ENCODE measurements around the gene FTCD.
"Not testable (repeated sequence)": the region's sequence is repeated elsewhere in the genome, so short reads cannot be mapped to it uniquely, and the experiment has no call there.

The FTCD gene

DNA sequence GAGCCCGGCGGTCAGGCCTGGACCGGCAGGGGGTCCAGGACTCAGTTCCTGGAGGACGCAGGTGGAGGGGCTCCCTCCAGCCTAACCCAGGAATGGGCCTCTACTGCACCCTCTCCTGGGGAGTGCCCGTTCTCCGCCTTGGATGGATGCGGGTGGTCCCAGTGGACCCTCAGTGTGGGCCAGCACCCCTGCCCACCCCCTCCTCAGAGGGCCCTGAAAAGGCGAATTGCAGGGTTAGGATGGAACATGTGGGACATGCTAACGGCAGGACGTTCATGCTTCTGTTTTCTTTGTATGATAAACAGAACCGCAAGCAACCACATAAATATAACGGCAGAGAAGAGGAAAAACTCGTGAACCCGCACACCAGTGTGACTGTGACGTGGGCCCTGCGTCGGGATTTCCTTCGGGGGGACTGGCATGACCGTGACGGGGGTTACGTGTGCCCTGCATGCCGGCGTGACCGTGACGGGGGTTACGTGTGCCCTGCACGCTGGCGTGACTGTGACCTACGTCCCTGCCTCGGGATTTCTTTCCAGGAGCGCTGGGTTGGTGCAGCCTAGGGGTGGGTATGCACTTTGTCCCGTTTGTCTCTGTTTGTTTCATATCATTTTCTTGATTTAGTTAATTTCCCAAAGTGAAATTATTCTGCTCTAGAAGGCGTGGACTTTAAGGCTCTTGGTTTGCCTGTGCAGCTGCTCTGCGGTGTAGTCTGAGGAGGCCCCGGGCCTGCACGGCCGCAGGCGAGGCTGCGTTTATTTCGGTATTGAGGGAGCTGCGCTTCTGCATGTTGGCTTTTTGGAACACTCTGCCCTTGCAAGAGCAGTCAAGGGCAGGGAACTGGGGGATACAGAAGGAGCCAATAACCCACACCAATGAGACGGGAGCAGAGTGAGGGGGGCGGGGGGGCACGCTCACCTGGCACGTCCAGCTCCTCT is 3.1 kb downstream of the FTCD start:
- no peak for DNase-seq (ENCODE audit: low spot score)

DNA sequence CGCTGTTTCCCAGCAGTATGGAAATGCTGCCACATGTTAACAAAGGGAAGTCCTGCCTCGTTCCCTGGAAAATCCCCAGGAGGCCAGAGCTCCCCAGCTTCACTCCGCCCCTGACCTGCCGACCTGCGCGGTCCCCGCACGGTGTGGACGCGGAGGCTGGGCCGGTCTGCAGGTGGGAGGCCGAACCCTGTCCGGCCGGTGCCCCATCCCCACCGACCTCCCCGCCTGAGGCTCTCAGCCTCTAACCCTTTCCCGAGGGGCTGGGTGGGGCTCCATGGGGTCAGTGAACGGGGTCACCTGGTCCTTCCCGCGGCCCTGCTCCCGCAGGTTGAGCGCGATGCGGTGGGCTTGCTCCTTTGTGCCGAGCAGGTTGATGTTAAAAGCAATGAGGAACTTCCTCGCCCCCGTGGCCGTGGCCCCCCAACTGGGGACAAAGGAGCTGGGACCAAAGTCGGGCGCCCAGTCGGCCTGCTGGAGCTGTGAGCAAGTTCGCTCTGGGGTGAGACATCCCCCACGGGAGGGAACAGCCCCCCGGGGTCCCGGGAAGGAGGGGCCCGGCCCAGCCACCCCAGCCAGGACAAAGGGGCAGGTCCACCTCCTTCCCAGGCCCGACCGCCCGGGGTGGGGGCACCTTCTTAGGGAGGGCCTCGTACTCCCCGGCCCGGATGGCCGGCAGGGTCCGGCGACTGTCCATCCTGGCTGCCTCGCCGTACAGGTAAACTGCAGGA is 4.0 kb downstream of the FTCD start:
- DNase-seq (ENCODE audit: low spot score), result no peak

GRCh38 chr21:46150491-46151121 is 4.8 kb downstream of the FTCD start:
- no peak for DNase-seq (ENCODE audit: low spot score)

DNA sequence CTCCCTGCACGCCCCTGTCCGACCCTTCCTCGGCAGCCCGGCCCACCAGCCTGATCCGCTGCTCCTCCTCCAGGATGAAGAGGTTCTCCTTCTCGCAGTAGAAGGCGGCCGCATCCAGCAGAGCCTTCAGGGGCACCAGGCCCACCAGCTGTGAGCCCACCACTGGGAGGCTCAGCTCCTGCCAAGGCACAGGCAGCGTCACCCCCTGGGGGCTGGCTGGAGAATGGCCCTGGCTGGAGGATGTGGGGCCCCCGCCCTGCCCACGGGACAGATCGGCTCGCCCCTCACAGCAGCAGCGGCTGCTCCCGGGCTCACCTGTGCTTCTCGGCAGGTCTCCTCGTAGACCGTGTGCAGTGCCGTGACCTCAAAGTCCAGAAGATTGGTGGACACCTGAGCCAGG is 5.3 kb downstream of the FTCD start:
- no peak for DNase-seq (ENCODE audit: low spot score)

- no peak for DNase-seq (ENCODE audit: low spot score)
Measured at GRCh38 chr21:46149205-46149901, 6.0 kb downstream of the FTCD start.

DNA sequence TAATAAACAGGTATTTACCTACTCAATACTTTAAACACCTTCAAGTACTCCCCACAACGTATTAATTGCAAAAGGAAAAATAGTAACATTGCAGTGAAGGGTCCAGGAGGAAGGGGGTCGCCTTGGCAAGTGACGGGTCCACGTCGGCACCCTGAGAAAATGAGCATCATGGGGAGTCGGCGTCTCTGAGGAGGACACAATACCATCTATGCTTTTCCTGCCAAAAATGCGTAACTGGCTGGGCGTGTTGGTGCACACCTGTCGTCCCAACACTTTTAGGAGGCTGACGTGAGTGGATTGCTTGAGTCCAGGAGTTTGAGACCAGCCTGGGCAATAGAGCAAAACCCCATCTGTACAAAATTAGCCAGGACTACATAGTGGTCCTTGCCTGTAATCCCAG is 7.3 kb downstream of the FTCD start:
- DNase-seq (ENCODE audit: low spot score), result no peak

DNA sequence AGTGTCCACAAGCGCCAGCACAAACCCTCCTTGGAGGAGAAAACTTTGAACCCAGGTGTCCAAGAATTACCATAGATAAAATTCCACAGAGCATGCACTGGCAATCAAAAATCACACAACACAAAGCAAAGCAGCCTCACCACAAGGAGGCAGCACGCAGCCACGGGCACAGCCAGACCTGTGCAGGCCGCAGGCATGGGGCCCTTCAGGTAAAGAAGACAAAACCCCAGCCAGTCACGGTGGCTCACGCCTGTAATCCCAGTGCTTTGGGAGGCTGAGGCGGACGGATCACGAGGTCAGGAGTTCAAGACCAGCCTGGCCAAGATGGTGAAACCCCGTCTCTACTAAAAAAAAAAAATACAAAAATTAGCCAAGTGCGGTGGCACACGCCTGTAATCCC is 8.0 kb downstream of the FTCD start:
- peak; percentile 65 for DNase-seq (ENCODE audit: low spot score)

DNA sequence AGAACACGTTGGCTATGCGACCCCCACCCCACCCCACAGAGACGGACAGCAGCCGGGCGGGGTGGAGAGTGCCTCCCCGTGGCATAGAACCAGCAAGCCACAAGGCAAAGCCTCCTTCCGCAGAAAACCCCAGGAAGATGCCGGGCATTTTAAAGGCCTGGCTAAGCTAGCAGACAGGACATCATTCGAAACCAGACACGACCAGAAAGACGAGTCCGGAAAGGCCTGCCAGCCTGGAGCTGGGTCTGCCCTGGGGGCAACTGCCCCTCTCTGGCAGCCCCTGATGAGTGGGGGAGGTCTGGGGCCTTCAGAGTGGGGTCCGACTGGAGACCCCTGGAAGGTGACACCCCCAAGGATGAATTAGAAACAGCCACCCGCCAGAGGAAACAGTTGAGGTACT is 8.5 kb downstream of the FTCD start:
- no peak for DNase-seq (ENCODE audit: low spot score)

DNA sequence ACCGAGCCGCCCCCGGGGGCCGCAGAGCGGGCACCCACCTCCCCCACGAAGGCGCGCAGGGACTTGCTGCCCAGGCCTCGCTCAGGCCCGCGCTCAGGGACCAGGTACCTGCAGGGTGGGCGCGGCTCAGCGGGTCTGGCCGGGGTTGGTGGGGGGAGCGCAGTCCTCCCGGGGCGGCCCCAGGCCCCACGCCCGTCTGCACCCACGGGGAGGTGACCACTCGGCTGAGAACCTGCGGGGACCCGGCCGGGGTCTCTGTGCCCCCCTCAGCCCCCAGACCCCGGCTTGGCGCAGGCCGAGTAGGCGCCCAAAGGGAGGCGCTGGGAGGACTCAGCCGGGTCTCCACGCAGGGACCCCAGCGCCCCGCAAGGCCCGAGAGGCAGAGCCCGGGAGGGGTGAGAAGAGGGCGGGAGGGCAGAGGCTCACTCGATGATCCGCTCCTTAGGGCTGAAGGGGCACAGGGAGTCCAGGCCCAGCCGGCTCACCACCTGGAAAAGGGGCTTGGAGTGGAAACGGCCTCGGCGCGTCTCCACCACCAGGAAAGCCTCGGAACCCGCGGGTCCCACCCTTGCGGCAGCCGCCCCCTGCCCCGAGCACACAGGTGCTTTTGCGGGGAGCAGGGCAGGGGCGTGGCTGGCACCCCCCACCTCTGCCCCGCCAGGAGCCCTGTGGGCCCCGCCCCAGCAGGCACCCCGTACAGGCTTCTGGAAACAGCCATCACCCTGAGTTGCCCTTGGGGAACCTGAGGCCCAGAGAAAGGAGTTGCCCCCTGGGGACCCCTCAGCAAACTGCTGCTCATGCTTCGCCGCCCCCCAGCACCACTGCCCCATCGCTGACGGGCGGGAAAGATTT is 9.3 kb downstream of the FTCD start:
- no peak for DNase-seq (ENCODE audit: low spot score)

- no peak for DNase-seq (ENCODE audit: low spot score)
Measured at GRCh38 chr21:46145159-46145839, 10.1 kb downstream of the FTCD start.

GRCh38 chr21:46144464-46145070 is 10.8 kb downstream of the FTCD start:
- DNase-seq (ENCODE audit: low spot score), result peak; percentile 33

- DNase-seq (ENCODE audit: low spot score), result peak; percentile 32
Measured at GRCh38 chr21:46142582-46143473, 12.6 kb downstream of the FTCD start.

DNA sequence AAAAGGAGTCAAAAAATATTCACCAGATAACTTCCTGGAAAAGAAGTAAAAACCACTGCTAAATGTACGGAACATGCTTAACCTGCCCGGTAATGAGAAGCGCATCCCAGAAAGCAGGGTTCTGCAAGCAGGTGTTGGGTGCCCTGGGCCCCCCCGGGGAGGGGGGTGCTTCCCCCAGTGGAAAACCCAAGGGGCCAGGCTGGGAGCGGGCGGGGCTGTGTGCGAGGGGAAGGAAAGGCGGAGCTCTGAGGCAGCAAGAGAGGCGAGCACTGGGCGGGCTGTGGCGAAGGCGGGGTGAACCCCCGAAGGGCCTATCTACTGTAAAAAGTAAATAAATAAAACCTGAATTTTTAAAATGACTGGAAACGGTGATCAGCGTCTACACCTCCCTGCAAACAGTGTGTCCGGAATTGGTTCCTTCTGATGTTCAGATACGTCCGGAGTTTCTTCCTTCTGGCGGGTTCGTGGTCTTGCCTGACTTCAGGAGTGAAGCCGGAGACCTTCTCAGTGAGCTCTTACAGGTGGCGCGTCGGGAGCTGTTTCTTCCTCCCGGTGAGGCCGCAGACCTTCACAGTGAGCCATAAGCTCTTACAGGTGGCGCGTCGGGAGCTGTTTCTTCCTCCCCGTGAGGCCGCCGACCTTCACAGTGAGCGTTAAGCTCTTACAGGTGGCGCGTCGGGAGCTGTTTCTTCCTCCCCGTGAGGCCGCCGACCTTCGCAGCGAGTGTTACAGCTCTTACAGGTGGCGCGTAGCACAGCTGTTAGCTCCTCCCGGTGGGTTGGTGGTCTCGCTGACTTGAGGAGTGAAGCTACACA is 13.4 kb downstream of the FTCD start:
- no peak for DNase-seq (ENCODE audit: low spot score)

DNA sequence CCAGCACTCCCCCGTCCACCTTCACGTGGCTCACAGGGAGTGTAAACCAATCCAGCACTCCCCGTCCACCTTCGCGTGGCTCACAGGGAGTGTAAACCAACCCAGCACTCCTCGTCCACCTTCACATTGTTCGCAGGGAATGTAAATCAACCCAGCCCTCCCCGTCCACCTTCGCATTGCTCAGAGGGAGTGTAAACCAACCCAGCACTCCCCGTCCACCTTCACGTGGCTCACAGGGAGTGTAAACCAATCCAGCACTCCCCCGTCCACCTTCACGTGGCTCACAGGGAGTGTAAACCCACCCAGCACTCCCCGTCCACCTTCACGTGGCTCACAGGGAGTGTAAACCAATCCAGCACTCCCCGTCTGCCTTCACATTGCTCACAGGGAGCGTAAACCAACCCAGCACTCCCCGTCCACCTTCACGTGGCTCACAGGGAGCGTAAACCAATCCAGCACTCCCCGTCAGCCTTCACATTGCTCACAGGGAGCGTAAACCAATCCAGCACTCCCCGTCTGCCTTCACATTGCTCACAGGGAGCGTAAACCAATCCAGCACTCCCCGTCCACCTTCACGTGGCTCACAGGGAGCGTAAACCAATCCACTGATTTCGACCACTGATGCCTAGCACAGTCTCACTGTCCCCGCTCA is 14.9 kb downstream of the FTCD start:
- DNase-seq (ENCODE audit: low spot score), result not testable (repeated sequence)

GRCh38 chr21:46139686-46140085 is 15.7 kb downstream of the FTCD start:
- no peak for DNase-seq (ENCODE audit: low spot score)

DNA sequence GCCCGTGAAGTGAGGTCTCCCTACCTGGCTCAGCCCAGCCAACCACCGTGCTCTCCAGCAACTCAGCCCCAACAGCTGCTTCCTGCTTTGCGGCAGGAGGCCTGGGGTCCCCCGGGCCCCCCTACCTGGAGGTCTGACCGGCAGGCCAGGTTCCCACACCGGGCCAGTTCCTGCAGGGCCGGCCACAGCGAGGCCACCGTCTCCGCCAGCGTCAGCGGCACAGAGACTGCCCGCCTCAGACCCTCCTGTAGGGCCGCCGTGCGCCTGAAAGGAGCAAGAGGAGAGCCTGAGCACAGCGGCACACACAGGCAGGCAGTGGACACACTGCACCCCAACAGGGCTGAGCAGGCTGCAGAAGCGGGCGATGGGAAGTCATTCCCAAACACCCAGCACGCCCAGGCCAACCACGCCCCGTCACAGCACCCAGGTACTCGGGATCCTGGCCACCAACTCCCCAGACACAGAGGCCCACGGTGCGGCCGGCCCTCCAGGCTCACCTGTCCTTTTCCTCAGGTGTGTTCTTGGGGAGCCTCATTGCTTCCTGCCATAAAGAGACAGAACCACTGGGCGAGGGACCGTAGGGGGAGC is 16.9 kb downstream of the FTCD start:
- DNase-seq (ENCODE audit: low spot score), result no peak

DNA sequence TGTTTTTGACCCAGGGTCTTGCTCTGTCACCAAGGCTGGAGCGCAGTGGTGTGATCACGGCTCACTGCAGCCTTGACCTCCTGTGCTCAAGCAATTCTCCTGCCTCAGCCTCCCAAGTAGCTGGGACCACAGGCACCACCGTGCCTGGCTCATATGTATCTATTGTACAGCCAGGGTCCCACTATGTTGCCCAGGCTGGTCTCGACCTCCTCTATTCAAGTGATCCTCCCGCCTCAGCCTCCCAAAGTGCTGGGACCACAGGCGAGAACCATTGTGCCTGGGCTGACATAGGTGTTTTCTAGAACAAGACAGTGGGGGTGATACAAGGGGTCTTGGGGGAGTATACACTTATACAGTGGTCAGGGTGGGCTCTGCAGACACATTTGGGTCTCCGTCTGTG is 17.5 kb downstream of the FTCD start:
- DNase-seq (ENCODE audit: low spot score), result no peak
